DND-41 (cell line): Measurements from ENCODE around the gene PAK1.

Source experiments
- EZH2 ChIP-seq: IDR thresholded peaks from 3 replicates; pipeline ENCODE4 v1.6.1; 2012; ENCODE audit warnings: borderline replicate concordance, low read depth, mild to moderate bottlenecking, moderate library complexity, low read length, inconsistent platforms; ENCODE audit not compliant: severe bottlenecking
- TF ChIP-seq, protein P1 (sequence below): IDR thresholded peaks from 2 replicates; pipeline ENCODE4 v1.5.1; 2012; ENCODE audit warnings: borderline replicate concordance, low read length, moderate library complexity, mild to moderate bottlenecking; ENCODE audit not compliant: poor library complexity, severe bottlenecking; ENCODE audit errors: extremely low read depth

DNA sequence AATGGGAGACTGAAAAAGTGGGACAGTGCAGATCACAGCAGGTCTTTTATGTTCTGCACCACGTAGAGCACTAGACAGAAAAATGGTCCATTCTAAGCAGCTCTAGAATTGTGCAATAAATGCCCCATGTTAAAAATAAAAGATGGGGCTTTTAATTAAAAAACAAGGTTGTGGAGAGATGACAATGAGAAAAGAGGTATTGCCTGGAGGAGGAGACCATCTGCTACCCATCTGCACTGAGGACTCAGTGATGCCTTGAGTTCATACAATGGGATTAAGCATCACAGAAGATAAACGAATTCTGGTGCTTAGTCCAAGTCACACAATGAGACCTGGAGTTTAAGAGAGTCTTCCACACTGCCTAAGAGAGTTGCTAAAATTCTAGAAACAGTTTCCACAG is 73.6 kb downstream of the PAK1 start:
- TF ChIP-seq, protein P1, sequence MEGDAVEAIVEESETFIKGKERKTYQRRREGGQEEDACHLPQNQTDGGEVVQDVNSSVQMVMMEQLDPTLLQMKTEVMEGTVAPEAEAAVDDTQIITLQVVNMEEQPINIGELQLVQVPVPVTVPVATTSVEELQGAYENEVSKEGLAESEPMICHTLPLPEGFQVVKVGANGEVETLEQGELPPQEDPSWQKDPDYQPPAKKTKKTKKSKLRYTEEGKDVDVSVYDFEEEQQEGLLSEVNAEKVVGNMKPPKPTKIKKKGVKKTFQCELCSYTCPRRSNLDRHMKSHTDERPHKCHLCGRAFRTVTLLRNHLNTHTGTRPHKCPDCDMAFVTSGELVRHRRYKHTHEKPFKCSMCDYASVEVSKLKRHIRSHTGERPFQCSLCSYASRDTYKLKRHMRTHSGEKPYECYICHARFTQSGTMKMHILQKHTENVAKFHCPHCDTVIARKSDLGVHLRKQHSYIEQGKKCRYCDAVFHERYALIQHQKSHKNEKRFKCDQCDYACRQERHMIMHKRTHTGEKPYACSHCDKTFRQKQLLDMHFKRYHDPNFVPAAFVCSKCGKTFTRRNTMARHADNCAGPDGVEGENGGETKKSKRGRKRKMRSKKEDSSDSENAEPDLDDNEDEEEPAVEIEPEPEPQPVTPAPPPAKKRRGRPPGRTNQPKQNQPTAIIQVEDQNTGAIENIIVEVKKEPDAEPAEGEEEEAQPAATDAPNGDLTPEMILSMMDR, result no peak
- TF ChIP-seq EZH2, result no peak
